IgD-negative memory B cell (primary cell): ENCODE results near the gene LENEP. TPM values are rescaled to one million over a fixed set of nuclear protein-coding genes. Genes with fewer than 3 reads are reported as not detected.
"Not testable (repeated sequence)": the region's sequence is repeated elsewhere in the genome, so short reads cannot be mapped to it uniquely, and the experiment has no call there.

ENCODE experiments used
- H3K27ac Mint-ChIP-seq, 3 donors: one replicate each; pipeline ENCODE4 v1.8.0; 2020 to 2022; ENCODE audit warnings: mild to moderate bottlenecking in 3 of 3, mixed read lengths in 3 of 3, moderate library complexity in 1 of 3
- H3K27me3 Mint-ChIP-seq: one replicate; pipeline ENCODE4 v1.8.0; 2021; ENCODE audit warnings: mixed read lengths
- H3K36me3 Mint-ChIP-seq: one replicate; pipeline ENCODE4 v1.8.0; 2020; ENCODE audit warnings: mild to moderate bottlenecking, mixed read lengths
- H3K4me1 Mint-ChIP-seq, 3 donors: one replicate each; pipeline ENCODE4 v1.8.0; 2020 to 2022; ENCODE audit warnings: mixed read lengths in 3 of 3, mild to moderate bottlenecking in 1 of 3
- H3K4me3 Mint-ChIP-seq, 4 donors: one replicate each; pipeline ENCODE4 v1.8.0; 2020 to 2022; ENCODE audit warnings: mild to moderate bottlenecking in 4 of 4, mixed read lengths in 4 of 4, moderate library complexity in 3 of 4
- H3K9me3 Mint-ChIP-seq, 3 donors: one replicate each; pipeline ENCODE4 v1.8.0; 2020 to 2021; ENCODE audit warnings: mixed read lengths in 3 of 3, mild to moderate bottlenecking in 1 of 3
- polyA plus RNA-seq: library from polyadenylated mRNA; unstranded; fragments of 300-500 nt; fragmentation: Illumina TruSeq; gene quantifications from one replicate; pipeline ENCODE4 v1.2.3, GENCODE V29; 2021

LENEP gene
- polyA plus RNA-seq, 1 donor from 2014 or later, result not detected

DNA sequence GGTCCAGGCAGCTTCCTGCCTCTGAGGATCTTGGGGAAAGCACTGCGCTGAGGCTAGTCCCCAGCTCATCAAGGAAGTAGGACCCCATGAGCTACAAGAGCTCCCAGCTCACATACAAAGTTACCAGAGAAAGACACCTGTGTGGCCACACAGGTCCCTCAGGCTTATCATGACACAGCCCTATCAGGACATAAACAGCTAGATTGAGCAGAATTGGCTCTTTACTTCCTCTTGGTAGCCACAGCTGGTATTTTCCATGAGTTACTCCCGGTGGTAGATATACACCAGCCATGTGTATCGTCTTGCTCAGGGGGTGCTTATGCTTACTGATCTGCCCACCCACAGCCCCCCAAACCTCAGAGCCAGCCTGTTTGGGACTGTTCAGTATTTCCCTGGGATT, 1.2 kb downstream of the LENEP start:
- Mint-ChIP-seq H3K36me3 (peaks cover 2% of the 10 kb centered on the region), H3K27ac (peak overlapping the region in 2 of 3 donors; percentile 23 to 88), H3K27me3 (no peaks in the 10 kb centered on the region), H3K9me3 (no peaks in the 10 kb centered on the region), H3K4me3 (peak overlapping the region in 2 of 4 donors; percentile 24 to 65), H3K4me1 (peaks cover 4 to 17% (median 16%) of the 10 kb centered on the region in 3 donors)

DNA sequence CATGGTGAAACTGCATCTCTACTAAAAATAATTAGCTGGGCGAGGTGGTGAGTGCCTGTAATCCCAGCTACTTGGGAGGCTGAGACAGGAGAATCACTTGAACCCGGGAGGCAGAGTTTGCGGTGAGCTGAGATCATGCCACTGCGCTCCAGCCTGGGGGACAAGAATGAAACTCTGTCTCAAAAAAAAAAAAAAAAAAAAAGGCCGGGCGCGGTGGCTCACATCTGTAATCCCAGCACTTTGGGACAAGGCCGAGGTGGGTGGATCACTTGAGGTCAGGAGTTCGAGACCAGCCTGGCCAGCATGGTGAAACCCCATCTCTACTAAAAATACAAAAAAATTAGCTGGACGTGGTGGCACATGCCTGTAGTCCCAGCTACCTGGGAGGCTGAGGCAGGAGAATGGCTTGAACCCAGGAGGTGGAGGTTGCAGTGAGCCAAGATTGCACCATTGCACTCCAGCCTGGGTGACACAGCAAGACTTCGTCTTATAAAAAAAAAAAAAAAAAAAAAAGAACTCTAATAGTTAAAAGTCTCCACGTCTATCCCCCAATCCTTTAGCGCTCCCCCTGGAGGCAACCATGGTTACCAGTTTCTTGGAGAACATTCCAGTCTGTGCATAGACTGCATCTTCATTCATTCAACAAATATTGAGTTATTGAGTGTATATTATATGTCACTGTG, 2.1 kb downstream of the LENEP start:
- not testable (repeated sequence) for H3K9me3 Mint-ChIP-seq, H3K27ac Mint-ChIP-seq, H3K36me3 Mint-ChIP-seq, H3K27me3 Mint-ChIP-seq
- Mint-ChIP-seq H3K4me1 (peaks cover 7 to 25% (median 19%) of the 10 kb centered on the region in 3 donors), H3K4me3 (peak overlapping the region in 2 of 4 donors; percentile 58 to 69)

DNA sequence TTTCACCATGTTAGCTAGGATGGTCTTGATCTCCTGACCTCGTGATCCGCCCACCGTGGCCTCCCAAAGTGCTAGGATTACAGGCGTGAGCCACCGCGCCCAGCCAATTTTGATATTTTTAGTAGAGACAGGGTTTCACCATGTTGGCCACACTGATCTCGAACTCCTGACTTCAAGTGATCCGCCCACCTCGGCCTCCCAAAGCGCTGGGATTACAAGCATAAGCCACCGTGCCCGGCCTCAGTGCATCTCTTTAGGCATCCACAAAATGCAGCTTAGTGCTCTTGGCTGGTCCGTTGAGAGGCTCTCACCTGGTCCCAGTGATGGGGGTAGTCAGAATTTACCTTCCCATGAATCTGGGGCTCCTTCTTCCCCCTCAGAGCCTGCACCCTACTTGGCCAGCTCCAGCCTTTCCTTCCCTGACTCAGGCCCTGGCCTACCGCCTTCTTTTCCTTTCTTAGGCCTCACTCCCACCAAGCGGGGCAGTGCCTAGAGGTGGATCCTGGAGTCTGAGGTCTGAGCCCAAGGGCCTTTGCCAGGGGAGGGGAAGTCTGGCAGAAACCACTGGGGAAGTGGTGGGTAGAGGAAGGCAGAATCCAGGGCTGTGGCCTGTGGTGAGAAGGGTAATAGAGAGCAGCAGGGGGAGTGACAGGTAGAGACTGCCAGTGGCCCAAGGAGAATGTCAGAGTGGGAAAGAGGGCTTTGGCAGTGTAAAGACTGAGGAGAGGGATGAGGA, 3.7 kb downstream of the LENEP start:
- H3K36me3 Mint-ChIP-seq, result peaks cover 2% of the 10 kb centered on the region
- no peaks in the 10 kb centered on the region for H3K27me3 Mint-ChIP-seq
- no peaks in the 10 kb centered on the region for H3K9me3 Mint-ChIP-seq
- H3K27ac Mint-ChIP-seq, result peak overlapping the region in 1 of 3 donors; percentile 78
- H3K4me3 Mint-ChIP-seq, result peak overlapping the region in 2 of 4 donors; percentile 76 to 95
- peaks cover 7 to 25% (median 19%) of the 10 kb centered on the region in 3 donors for H3K4me1 Mint-ChIP-seq

DNA sequence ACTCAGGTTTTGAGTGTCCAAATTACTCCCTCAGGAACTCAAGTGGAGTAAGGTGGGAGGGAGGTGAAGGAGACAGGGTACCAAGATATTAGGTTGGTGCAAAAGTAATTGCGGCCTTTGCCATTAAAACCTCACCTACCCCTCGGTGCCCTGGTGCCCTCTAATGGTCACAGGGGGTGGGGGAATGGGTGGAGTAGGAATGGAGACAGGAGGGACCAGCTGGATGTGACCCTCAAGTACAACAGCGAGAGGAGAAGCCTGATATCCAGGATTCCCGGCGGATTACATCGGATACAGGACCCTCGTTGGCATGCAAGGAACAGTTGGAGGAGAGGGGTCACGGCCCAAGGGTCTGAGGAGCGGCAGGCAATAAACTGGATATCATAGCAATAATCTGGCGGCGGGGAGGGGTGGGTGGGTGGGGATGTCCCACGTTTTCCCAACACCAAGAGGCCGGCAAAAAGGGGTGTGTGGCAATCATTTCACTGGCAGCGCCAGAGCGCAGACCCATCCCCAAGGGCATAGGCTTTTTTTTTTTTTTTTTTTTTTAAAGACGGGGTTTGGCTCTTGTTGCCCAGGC, 4.9 kb downstream of the LENEP start:
- peaks cover 7 to 25% (median 17%) of the 10 kb centered on the region in 3 donors for H3K4me1 Mint-ChIP-seq
- H3K4me3 Mint-ChIP-seq, result peak overlapping the region in 3 of 4 donors; percentile 78 to 97 (median 95)
- no peaks in the 10 kb centered on the region for H3K27me3 Mint-ChIP-seq
- peak overlapping the region in 2 of 3 donors; percentile 91 to 92 for H3K27ac Mint-ChIP-seq
- H3K36me3 Mint-ChIP-seq, result no peaks in the 10 kb centered on the region
- H3K9me3 Mint-ChIP-seq, result no peaks in the 10 kb centered on the region

DNA sequence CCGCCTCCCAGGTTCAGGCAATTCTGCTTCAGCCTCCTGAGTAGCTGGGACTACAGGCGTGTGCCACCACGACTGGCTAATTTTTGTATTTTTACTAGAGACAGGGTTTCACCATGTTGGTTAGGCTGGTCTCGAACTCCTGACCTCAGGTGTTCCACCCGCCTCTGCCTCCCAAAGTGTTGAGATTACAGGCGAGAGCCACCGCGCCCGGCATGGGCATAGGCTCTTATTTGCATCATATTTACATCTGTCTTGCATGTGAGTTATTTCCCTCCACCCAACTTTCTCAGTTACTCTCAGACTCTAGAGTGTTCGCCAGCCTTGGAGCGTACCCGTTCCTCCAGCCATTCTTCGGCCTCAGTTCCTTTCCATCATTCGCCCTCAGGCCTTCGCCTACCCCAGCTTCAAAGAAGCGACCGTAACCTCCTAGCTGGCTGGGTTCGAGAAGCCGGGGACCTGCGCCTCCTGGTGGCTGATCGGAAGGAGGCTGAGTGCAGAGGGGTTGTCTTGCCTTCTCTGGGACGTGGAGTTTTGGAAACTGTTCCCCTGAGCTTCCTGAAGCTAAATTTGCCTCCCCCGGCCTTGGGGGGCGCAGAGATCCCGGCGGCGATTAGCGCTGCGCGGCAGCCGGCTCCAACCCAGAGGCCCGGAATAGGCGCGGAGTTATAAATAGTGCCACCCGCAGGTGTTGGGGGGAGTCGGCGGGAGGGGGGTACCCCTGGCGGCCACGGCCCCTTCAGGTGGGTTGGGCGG, 5.6 kb downstream of the LENEP start:
- peaks cover 7 to 25% (median 17%) of the 10 kb centered on the region in 3 donors for H3K4me1 Mint-ChIP-seq
- peak overlapping the region in 2 of 3 donors; percentile 91 to 92 for H3K27ac Mint-ChIP-seq
- no peaks in the 10 kb centered on the region for H3K27me3 Mint-ChIP-seq
- H3K36me3 Mint-ChIP-seq, result no peaks in the 10 kb centered on the region
- no peaks in the 10 kb centered on the region for H3K9me3 Mint-ChIP-seq
- peak overlapping the region; percentile 83 to 97 (median 94) for H3K4me3 Mint-ChIP-seq

DNA sequence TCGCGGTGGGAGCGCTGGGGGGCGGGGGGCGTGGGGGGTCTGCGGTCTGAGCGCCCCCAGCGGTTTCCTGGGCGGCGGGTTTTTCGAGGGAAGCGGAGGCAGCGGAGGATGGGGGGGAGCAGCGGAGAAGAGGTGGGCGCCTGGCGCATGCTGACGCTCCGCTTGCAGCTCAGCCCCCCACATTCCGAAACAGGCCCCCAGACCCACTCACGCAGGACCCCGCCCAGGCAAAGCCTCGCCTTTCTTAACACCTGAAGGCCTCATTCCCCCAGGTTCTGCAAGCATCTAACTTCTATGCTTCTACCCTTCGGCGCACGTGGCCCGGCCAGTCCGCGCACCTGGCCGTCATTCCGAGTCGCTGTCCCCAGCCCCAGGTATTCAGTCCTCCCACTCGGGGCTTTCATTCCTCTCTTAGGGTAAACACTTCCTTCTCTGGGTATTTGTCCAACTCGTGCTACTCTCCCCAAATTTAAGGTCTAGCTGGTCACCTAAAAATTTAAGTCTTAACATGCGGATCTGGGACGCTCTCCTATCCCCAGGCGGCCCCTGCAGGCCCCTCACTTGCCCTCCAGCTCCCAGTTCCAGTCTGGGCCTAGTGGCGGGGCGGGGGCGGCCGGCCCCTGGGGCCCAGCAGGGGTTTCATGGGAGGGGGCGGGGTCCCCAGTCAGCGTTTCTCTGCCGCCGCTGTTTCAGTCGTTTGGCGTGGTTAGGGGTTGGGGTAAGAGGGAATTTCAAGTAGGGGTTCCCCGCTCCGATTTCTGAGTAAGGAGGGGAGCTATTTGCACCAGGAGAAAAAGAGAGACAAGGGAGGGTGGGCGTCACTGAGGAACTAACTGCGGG, 6.4 kb downstream of the LENEP start:
- H3K4me1 Mint-ChIP-seq, result peaks cover 12 to 25% (median 21%) of the 10 kb centered on the region in 3 donors
- peaks cover 2% of the 10 kb centered on the region for H3K36me3 Mint-ChIP-seq

DNA sequence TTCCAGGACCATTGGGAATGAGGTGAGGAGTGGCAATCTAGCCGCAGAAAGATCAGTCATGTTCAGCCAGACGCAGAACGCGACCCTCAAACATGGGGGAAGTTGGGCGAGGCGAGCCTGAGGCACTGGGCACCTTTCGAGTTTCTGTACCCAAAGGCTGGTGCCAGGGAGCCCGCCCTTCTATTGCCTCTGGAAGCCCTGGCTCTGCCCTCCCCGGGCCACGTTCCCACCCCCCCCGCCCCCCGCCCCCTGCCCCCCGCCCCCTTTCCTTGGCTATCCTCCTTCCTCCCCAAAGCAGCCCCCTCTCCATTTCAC, 7.0 kb downstream of the LENEP start:
- Mint-ChIP-seq H3K27me3 (no peaks in the 10 kb centered on the region), H3K4me3 (peak overlapping the region; percentile 88 to 97 (median 96)), H3K36me3 (peaks cover 2% of the 10 kb centered on the region), H3K27ac (peak overlapping the region; percentile 50 to 92 (median 91)), H3K9me3 (no peaks in the 10 kb centered on the region), H3K4me1 (peaks cover 16 to 28% (median 22%) of the 10 kb centered on the region in 3 donors)

More for the DNA sequence above, 6.4 kb downstream of the LENEP start:
- peak overlapping the region; percentile 88 to 97 (median 96) for H3K4me3 Mint-ChIP-seq
- H3K9me3 Mint-ChIP-seq, result no peaks in the 10 kb centered on the region
- H3K27me3 Mint-ChIP-seq, result no peaks in the 10 kb centered on the region
- H3K27ac Mint-ChIP-seq, result peak overlapping the region in 2 of 3 donors; percentile 92 to 95

DNA sequence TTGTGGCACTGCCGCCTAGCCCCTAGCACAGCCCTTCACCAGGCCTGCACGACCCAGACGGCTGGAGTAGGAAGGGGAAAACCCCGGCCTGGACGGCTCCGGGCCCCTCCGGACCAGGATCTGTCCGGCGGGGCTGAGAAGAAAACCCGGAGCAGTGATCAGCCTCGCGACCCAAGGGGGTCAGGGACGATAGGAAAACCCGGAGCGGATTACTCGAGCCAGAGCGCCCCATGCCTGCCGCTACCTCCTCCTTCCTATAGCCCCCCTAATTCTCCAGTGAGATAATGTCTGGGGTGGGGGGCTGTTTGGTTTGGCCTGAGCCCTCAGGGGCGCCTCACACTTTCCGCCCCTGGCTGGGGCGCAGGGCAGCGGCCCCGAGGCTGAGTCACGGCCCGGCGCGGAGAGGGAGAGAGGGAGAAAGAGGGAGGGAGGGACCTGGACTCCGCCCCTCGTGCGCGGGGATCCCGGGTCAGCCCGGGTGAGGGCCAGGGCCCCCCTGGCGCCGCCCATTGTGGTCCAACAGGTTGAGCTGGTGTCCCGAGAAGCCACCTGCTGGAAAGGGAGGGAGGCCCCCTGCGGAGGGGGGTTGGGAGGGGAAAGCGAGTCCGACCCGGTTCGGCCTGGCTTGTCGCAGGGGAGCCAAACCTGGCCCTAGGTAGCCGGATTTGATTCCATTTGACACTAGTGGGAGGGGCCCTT, 7.5 kb downstream of the LENEP start:
- Mint-ChIP-seq H3K36me3 (peaks cover 2% of the 10 kb centered on the region), H3K4me1 (peaks cover 21 to 26% (median 25%) of the 10 kb centered on the region in 3 donors), H3K27ac (peak overlapping the region; percentile 50 to 92 (median 91)), H3K9me3 (no peaks in the 10 kb centered on the region), H3K27me3 (no peaks in the 10 kb centered on the region), H3K4me3 (peak overlapping the region; percentile 88 to 97 (median 96))

DNA sequence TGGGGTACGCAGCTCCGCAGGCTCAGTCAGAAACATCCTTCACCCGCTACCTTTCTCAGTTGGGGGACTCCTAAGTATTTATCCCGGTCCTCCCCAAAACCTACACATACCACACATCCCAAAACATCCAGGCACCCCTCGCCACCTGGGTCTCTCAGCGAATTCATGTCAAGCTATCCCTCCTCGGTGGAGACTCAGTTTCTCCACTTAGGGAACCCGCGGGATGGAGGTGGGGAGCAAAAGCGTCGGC, 8.0 kb downstream of the LENEP start:
- peak overlapping the region; percentile 88 to 97 (median 96) for H3K4me3 Mint-ChIP-seq
- peak overlapping the region in 2 of 3 donors; percentile 91 to 92 for H3K27ac Mint-ChIP-seq
- H3K9me3 Mint-ChIP-seq, result no peaks in the 10 kb centered on the region
- H3K36me3 Mint-ChIP-seq, result peaks cover 2% of the 10 kb centered on the region
- H3K27me3 Mint-ChIP-seq, result no peaks in the 10 kb centered on the region
- peaks cover 24 to 26% (median 25%) of the 10 kb centered on the region in 3 donors for H3K4me1 Mint-ChIP-seq

DNA sequence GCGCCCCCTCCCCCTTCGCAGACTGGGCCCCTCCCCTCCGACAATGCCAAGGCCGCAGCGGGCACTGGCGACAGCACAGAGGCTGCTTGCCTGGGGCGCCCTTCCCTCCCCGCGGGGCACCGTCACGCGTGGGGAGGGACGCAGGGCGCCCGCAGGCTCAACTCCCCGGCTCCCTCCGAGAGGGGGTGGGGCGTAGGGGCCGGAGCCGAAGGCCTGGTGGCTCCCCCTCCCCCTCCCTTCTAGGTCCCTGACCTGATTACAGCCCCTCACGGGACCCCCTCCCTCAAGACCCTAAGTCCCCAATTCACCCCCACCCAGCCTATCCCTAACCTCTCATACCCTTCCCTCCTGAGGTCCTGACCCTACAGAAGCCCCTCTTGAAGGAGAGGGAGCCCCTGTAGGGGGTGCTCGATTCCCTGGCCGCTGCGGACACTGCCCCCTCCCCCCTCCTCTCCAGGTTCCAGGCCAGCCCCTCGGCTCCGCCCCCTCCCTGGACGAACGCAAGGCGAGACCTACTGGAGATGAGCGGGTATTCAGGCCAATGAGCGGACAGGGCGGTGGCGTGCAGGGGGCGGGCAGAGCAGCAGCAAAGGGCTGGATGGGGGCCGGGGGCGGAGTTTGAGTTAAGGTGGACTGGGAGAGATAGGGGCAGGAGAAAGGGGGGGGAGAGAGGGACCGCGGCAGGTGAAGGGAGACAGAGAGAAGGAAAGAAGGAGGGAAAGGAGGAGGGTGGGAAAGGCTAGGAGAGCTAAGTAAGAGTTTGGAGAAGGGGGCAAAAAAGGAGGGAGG, 8.5 kb downstream of the LENEP start:
- Mint-ChIP-seq H3K27me3 (no peaks in the 10 kb centered on the region), H3K27ac (peak overlapping the region in 2 of 3 donors; percentile 91 to 92), H3K4me1 (peaks cover 28 to 31% (median 30%) of the 10 kb centered on the region in 3 donors), H3K4me3 (peak overlapping the region; percentile 88 to 97 (median 96)), H3K36me3 (peaks cover 2% of the 10 kb centered on the region), H3K9me3 (no peaks in the 10 kb centered on the region)

DNA sequence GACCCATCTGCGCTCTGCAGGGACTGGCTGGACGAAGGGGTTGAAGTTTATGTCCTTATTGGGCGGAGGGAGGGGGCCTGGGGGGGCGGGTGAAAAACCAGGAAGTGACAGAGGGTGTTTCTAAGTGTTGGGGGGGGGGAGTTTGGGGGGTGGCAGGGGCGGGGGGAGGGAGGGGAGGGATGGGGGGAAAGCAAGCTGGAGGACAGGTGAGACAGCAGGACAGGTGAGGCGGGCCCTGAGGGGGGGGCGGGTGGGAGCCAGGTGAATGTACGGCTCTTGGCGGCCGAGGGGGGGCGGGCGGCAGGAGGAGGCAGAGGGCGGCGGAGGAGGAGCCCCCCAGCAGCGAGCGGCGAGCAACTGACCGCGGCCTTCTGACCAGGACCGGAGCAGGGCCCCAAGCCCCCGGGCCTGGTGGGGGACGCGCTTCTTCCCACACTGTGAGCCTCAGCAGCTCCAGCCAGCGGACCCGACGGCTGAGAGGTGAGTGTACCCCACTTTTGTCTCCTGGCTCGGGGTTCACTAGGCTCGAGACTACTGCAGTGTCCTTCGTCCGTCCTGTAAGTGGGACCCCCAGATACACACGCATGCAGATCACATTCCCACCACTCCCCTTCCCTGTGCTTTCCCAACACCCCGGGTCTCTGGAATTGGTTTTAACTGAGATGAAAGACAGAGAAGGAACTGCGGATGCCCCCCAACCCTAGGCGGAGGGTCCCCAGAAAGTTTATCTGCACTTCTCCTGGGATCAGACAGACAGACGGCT, 9.3 kb downstream of the LENEP start, which contains the start of gene ZBTB7B:
Gene ZBTB7B (plus strand): TSS at position 339 of the 763 bp plus-strand sequence. CDS start 11,859 bp downstream, outside the sequence.
- peak within 1 kb of the TSS; percentile 92 to 94 (median 93) for H3K27ac Mint-ChIP-seq
- H3K4me1 Mint-ChIP-seq, result peaks cover 28 to 32% (median 31%) of the 10 kb centered on the region in 3 donors
- H3K4me3 Mint-ChIP-seq, result peak within 1 kb of the TSS; percentile 95 to 99 (median 96)
- H3K9me3 Mint-ChIP-seq, result no peaks in the 10 kb centered on the region
- no peaks in the 10 kb centered on the region for H3K27me3 Mint-ChIP-seq
- peaks cover 2% of the 10 kb centered on the region for H3K36me3 Mint-ChIP-seq

DNA sequence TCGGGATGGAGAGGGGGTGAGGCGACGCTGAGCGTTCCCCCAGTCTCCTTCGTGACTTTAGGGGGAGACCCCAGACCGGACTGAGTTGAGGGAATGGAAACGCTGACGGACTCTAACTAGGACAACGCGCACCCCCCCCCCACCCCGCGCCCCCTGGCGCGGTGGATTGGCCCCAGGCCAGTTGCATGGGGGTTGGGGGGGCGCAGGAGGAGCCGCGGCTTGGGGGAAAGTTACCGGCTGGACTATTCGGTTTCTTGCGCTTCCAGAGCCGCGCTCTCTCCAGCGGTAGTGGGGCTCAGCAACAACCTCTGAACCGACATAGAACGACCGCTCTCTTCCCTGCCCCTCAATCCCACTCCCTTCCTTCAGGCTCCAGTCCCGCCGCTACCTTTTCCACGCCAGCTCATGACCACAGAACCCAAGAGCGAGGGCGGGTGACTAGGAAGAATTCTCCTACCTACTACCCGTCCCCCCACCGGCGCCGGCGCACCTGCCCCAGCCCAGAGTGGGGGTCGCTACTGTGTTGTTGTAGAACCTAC, 9.9 kb downstream of the LENEP start:
- no peaks in the 10 kb centered on the region for H3K9me3 Mint-ChIP-seq

More for the DNA sequence above, 9.9 kb downstream of the LENEP start:
- Mint-ChIP-seq H3K27me3 (no peaks in the 10 kb centered on the region), H3K4me1 (peaks cover 28 to 32% (median 31%) of the 10 kb centered on the region in 3 donors), H3K27ac (peak overlapping the region; percentile 82 to 94 (median 93)), H3K36me3 (peaks cover 2% of the 10 kb centered on the region), H3K4me3 (peak overlapping the region; percentile 91 to 99 (median 96))
